Measurements from ENCODE around the gene UPK3BL1. TPM values are rescaled to one million over a fixed set of nuclear protein-coding genes. Genes with fewer than 3 reads are reported as not detected.
"Not testable (repeated sequence)": the region's sequence is repeated elsewhere in the genome, so short reads cannot be mapped to it uniquely, and the experiment has no call there.

Gene UPK3BL1
- total RNA-seq, 1 experiment from 2014 or later: 13.7 TPM

- H3K4me1 ChIP-seq; BruUV-seq (replicated peaks); intact Hi-C loops (cut with micrococcal nuclease; ENCODE audit: unreplicated experiment): not testable (repeated sequence)
These were observed 28.8 kb downstream of the UPK3BL1 start for GRCh38 chr7:102613575-102614345.

DNA sequence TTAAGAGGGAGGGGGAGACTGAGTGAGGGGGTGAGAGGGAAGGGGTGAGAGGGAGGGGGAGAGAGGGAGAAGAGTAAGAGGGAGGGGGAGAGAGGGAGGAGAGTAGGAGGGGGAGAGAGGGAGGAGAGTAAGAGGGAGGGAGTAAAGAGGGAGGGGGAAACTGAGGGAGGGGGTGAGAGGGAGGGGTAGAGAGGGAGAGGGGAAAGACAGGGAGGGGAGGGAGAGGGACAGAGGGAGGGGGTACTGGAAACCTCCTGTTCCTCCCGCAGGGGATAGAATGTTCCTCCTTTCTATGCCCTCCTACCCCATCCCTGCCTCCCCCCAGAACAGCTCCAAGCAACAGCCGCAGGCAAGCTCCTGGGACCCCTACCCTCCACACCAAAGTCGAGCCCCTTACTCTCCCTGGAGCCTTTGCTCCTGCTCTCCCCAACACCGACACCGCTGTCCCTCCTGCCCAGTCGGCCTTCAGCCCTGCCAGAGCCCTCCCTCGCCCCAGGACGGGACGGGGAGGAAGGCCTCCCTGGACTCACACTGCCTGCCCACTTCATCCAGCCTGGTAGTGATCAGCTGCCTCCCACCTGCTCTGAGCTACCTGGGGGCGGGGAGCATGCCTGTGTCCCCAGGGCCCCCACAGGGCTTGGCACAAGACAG, 30.8 kb downstream of the UPK3BL1 start:
- H3K27ac Mint-ChIP-seq (ENCODE audit: unreplicated experiment); H3K36me3 ChIP-seq (ENCODE audit: control insufficient read depth, insufficient read depth, low read length); H3K27me3 ChIP-seq (replicated peaks; ENCODE audit: control insufficient read depth, insufficient read depth, low read length); H3K4me1 Mint-ChIP-seq (ENCODE audit: low read depth, unreplicated experiment); H3K27me3 Mint-ChIP-seq (ENCODE audit: insufficient read depth, unreplicated experiment); H3K4me3 Mint-ChIP-seq (ENCODE audit: unreplicated experiment); POLR2A ChIA-PET; BruUV-seq (replicated peaks); H3K36me3 Mint-ChIP-seq (ENCODE audit: insufficient read depth, unreplicated experiment); CTCF ChIA-PET; intact Hi-C loops (cut with micrococcal nuclease; ENCODE audit: unreplicated experiment); H3K4me3 ChIP-seq (ENCODE audit: low read depth, low read length); H3K4me1 ChIP-seq; H3K9me3 ChIP-seq; H3K9me3 Mint-ChIP-seq (ENCODE audit: unreplicated experiment): not testable (repeated sequence)
- peak in 1 of 2 experiments; percentile 39 for DNase-seq

More at GRCh38 chr7:102613575-102614345, 28.8 kb downstream of the UPK3BL1 start:
- H3K4me1 Mint-ChIP-seq (ENCODE audit: low read depth, unreplicated experiment); H3K27me3 Mint-ChIP-seq (ENCODE audit: insufficient read depth, unreplicated experiment); DNase-seq; H3K4me3 Mint-ChIP-seq (ENCODE audit: unreplicated experiment); CTCF ChIA-PET; H3K27me3 ChIP-seq (replicated peaks; ENCODE audit: control insufficient read depth, insufficient read depth, low read length); H3K36me3 ChIP-seq (ENCODE audit: control insufficient read depth, insufficient read depth, low read length); H3K9me3 ChIP-seq; H3K27ac Mint-ChIP-seq (ENCODE audit: unreplicated experiment); H3K9me3 Mint-ChIP-seq (ENCODE audit: unreplicated experiment); H3K4me3 ChIP-seq (ENCODE audit: low read depth, low read length); POLR2A ChIA-PET; H3K36me3 Mint-ChIP-seq (ENCODE audit: insufficient read depth, unreplicated experiment): not testable (repeated sequence)

DNA sequence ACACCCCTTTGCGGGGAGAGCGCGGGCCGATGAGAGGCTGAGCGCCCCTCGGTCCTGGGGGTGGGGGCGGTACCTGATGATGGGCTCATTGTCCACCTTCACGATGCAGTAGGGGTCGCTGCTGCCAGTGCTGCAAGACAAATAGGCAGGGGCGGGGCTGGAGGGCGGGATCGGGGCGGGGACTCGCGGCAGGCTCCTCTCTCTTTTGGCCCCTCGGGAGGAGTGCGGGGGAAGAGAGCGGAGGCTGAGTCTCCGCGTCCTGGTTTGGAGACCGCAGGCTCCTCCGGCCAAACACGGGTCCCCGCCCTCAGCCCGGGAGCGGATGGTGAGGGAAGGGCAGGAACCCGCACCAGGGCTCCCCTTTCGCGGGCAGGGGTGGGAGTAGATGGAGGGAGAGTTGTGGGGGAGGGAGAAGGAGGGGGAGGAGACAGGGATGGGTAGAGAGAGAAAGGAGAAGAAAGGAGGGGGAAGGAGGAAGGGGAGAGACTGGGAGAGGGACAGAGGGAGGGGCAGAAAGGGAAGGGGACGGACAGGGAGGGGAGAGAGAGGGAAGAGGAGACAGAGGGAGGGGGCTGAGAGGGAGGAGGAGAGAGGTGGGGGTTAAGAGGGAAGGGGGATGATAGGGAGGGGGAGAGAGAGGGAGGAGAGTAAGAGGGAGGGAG, 31.4 kb downstream of the UPK3BL1 start:
- H3K9me3 ChIP-seq; H3K4me3 Mint-ChIP-seq (ENCODE audit: unreplicated experiment); H3K4me1 Mint-ChIP-seq (ENCODE audit: low read depth, unreplicated experiment); H3K36me3 ChIP-seq (ENCODE audit: control insufficient read depth, insufficient read depth, low read length); H3K27ac Mint-ChIP-seq (ENCODE audit: unreplicated experiment); intact Hi-C loops (cut with micrococcal nuclease; ENCODE audit: unreplicated experiment); H3K27me3 ChIP-seq (replicated peaks; ENCODE audit: control insufficient read depth, insufficient read depth, low read length); H3K4me3 ChIP-seq (ENCODE audit: low read depth, low read length); H3K9me3 Mint-ChIP-seq (ENCODE audit: unreplicated experiment); CTCF ChIA-PET; H3K36me3 Mint-ChIP-seq (ENCODE audit: insufficient read depth, unreplicated experiment); BruUV-seq (replicated peaks); H3K4me1 ChIP-seq; DNase-seq; POLR2A ChIA-PET; H3K27me3 Mint-ChIP-seq (ENCODE audit: insufficient read depth, unreplicated experiment): not testable (repeated sequence)

DNA sequence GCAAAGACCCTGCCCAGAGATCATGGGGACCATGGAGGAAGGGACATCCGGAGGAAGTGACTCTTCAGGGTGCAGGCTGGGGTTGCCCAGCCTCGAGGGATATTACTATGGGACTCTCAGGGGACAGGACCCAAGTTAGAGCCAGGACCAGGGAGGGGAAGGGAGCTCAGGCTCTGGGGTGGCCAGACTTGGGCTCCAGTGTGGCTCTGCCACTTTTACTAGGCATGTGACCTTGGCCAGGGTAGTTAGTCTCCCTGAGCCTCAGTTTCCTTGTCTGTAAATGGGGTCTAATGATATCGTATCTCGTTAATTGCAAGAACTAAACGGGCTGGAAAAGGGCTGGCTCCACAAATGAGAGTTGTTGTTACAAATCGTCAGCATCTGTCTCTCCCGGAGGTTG, 32.1 kb downstream of the UPK3BL1 start:
- H3K4me1 Mint-ChIP-seq (ENCODE audit: low read depth, unreplicated experiment); intact Hi-C loops (cut with micrococcal nuclease; ENCODE audit: unreplicated experiment); H3K9me3 ChIP-seq; H3K4me1 ChIP-seq; H3K9me3 Mint-ChIP-seq (ENCODE audit: unreplicated experiment); BruUV-seq (replicated peaks); H3K27me3 Mint-ChIP-seq (ENCODE audit: insufficient read depth, unreplicated experiment); H3K27me3 ChIP-seq (replicated peaks; ENCODE audit: control insufficient read depth, insufficient read depth, low read length); H3K36me3 ChIP-seq (ENCODE audit: control insufficient read depth, insufficient read depth, low read length); H3K4me3 ChIP-seq (ENCODE audit: low read depth, low read length); H3K27ac Mint-ChIP-seq (ENCODE audit: unreplicated experiment); POLR2A ChIA-PET; H3K36me3 Mint-ChIP-seq (ENCODE audit: insufficient read depth, unreplicated experiment); CTCF ChIA-PET; H3K4me3 Mint-ChIP-seq (ENCODE audit: unreplicated experiment): not testable (repeated sequence)
- DNase-seq: peak in 1 of 2 experiments; percentile 16

DNA sequence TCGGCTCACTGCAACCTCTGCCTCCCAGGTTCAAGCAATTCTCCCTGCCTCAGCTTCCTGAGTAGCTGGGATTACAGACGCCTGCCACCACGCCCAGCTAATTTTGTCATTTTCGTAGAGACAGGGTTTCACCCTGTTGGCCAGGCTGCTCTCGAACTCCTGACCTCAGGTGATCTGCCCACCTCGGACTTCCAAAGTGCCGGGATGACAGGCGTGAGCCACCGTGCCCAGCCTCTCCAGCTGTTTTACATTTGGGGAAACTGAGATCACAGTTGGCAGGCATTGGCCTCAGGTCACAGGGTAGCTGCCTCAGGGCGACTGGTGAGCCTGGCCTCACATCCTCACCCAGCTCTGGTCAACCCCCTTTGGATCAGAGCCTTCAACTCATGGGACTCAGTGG, 32.9 kb downstream of the UPK3BL1 start:
- POLR2A ChIA-PET; H3K4me3 Mint-ChIP-seq (ENCODE audit: unreplicated experiment); H3K4me1 Mint-ChIP-seq (ENCODE audit: low read depth, unreplicated experiment); H3K4me1 ChIP-seq; BruUV-seq (replicated peaks); DNase-seq; H3K36me3 Mint-ChIP-seq (ENCODE audit: insufficient read depth, unreplicated experiment); H3K27me3 Mint-ChIP-seq (ENCODE audit: insufficient read depth, unreplicated experiment); H3K27me3 ChIP-seq (replicated peaks; ENCODE audit: control insufficient read depth, insufficient read depth, low read length); H3K27ac Mint-ChIP-seq (ENCODE audit: unreplicated experiment); H3K4me3 ChIP-seq (ENCODE audit: low read depth, low read length); intact Hi-C loops (cut with micrococcal nuclease; ENCODE audit: unreplicated experiment); H3K9me3 Mint-ChIP-seq (ENCODE audit: unreplicated experiment); H3K36me3 ChIP-seq (ENCODE audit: control insufficient read depth, insufficient read depth, low read length); H3K9me3 ChIP-seq; CTCF ChIA-PET: not testable (repeated sequence)

DNA sequence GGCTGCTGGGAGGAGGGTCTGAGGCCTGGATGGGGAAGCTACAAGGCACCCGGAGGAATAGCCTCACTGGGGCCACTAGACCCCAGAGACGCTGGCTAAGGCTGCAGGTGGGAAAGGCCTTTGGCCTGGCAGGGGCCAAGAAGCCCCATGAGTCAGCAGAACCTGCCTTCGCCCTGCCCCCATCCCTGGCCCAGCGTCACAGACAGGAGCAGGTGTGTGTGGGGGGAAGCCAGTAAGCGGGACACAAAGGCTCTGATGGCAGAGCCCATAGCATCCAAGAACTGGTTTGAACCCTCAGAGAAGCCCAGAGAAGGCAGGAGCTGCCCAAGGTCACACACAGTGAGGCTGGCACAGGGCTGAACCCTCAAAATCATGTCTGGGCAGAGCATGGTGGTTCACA, 35.7 kb downstream of the UPK3BL1 start:
- DNase-seq; H3K36me3 Mint-ChIP-seq (ENCODE audit: insufficient read depth, unreplicated experiment); H3K36me3 ChIP-seq (ENCODE audit: control insufficient read depth, insufficient read depth, low read length); H3K4me1 ChIP-seq; H3K9me3 ChIP-seq; intact Hi-C loops (cut with micrococcal nuclease; ENCODE audit: unreplicated experiment); H3K4me1 Mint-ChIP-seq (ENCODE audit: low read depth, unreplicated experiment); CTCF ChIA-PET; H3K4me3 Mint-ChIP-seq (ENCODE audit: unreplicated experiment); BruUV-seq (replicated peaks); POLR2A ChIA-PET; H3K27ac Mint-ChIP-seq (ENCODE audit: unreplicated experiment); H3K9me3 Mint-ChIP-seq (ENCODE audit: unreplicated experiment); H3K27me3 Mint-ChIP-seq (ENCODE audit: insufficient read depth, unreplicated experiment); H3K4me3 ChIP-seq (ENCODE audit: low read depth, low read length); H3K27me3 ChIP-seq (replicated peaks; ENCODE audit: control insufficient read depth, insufficient read depth, low read length): not testable (repeated sequence)

Data from Caco-2 (cell line).